GM18870 (cell line): ENCODE data around the gene SRSF5.
"Not testable (repeated sequence)": the region's sequence is repeated elsewhere in the genome, so short reads cannot be mapped to it uniquely, and the experiment has no call there.

Source experiments
- ATAC-seq: cut with Tn5 transposase; IDR thresholded peaks from one replicate; pipeline ENCODE4 v1.9.1; 2021; ENCODE audit warnings: moderate library complexity; ENCODE audit not compliant: unreplicated experiment

SRSF5 gene

DNA sequence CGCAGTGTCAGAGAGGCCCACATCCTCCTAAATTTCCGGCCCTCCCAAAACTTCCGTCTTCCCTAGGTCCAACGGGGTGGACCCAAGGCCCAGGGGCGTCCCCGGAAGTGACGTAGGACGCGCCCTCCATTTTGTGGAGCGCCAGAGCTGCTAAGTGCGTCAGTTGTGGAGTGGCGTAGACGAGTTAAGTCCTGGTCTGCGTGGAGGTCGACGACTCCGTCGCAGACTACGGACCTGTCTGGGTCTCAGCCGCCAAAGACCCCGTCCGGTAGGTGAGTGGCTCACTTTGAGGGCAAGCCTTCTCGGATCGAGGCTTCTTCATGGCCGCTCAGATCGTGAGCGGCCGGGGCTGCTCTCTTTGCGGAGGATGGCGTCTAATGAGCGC, at the start of gene SRSF5:
Gene SRSF5, plus strand, starts transcription at position 159 of the 385 bp plus-strand sequence. CDS start 1,015 bp downstream, outside the sequence.
- peak; percentile 74 for ATAC-seq

DNA sequence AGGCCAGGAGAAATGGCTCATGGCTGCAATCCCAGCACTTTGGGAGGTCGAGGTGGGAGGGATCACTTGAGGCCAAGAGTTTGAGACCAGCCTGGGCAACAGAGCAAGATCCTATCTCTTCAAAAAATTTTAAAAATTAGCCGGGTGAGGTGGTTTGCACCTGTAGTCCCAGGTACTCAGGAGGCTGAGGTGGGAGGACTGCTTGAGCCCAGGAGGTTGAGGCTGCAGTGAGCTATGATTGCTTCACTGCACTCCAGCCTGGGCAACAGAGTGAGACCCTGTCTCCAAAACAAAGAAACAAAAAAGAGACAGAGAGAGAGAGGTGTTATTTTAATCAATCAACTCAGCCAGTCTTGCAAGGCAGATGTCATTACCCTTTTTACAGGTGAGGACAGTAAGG, 48.3 kb upstream of the SRSF5 start:
- not testable (repeated sequence) for ATAC-seq

DNA sequence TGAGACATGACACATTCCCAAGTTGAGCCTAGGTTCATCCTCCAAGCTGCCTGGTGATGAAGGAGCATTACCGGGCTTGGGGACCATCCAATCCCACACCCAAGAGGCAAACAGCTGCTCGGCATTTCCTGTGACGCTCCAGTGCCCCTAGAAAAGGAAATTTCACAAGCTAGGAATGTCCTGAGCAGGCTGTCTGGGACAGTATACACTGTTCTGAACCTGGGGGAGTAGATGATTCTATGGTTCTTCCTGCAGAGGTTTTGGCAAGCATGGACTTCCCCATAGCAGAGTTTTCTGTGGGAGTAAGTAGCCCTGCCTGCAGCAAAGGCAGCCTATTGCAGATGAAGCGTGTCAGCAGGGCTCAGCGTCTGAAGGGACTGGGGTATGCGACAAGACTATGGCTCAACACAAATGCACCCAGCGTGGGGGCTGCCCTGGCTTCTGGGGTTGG, 47.4 kb upstream of the SRSF5 start:
- ATAC-seq = no peak

DNA sequence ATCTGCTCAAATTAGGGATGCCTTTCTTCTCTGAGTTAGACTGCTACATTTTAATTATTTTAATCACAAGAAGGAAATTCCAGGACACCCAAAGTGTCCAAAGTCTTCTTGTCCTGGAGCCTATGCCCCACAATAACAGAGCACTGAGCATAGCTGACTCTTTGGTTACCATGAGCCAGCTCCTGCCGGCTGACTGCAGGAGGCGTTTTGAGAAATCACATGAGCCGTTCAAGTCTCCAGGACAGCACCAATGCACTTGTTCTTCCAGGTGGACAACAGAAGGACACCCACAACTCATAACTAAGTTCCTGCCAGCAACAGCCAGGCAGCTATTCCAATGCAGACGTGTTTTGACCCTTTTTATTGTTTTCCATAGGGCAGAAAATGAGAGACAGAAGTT, 46.0 kb upstream of the SRSF5 start:
- ATAC-seq = no peak

DNA sequence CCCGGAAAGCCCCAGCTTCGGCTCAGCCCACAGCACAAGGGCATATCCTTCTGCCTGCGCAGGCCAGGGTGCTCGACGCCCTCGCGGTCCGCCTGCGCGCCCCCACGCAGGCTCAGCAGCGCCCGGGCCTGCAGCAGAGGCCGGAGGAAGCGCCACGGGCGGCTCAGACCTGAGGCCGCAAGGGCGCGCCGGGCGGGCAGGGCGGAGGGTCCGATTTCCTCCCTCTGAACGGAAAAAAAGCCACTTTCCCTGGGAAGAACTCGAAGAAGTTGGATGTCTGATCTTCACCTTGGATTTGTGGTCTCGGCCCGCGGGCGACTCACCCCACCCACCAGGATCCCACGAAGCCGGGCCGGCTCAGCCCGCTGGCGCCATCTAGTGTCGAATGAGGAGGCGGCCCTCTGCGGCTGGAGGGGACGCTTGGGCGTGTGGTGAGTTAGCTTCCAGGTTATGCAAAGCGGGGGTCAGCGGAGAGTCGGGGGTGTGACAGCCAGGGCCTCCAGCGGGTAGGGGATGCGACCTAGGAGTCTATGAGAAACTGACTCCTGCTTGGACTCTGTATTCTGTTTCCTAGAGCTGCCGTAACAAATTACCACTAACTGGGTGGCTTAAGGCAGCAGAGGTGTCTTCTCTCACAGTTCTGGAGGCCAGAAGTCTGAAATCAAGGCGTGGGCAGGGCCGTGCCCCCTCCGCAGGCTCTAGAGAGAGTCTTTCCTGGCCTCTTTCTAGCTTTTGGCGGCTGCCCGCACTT, 40.0 kb upstream of the SRSF5 start:
- peak; percentile 64 for ATAC-seq

DNA sequence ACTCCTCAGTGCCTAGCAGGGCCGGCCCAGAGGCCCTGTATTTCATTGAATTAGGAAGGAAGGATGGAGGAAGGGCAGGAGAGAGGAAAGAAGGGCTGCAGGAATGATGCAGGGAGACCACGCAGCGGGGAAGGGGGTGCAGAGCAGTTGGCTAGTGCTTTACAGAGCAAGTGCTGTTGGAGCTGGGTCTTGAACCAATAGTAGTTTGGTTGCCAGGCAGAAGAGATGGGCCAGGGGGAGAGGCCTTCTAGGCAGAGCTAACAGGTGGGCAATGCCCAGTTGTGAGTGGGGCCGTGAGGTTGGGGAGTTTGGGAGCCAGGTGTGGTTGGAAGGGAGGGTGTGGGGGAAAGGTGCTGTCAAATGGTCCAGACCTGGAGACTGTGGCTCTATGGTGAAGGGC, 39.1 kb upstream of the SRSF5 start:
- ATAC-seq = no peak

DNA sequence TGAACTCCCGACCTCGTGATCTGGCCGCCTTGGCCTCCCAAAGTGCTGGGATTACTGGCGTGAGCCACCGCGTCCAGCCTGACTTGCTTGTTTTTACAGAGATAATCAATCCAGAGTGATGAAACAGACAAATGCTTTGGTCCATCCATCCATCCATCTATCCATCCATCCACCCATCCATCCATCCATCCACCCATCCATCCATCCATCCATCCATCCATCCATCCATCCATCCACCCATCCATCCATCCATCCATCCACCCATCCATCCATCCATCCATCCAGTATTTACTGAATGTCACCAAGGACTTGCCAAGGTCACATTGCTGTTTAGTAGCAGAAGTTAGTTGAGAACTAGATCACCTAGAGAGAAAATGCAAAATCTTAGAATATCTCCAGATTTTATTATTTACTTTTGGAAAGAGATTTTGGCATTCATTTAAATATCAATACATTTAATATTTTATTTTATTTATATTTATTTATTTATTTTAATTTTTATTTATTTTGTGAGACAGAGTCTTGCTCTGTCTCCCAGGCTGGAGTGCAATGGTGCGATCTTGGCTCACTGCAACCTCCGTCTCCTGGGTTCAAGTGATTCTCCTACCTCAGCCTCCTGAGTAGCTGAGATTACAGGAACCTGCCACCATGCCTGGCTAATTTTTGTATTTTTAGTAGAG, 34.9 kb upstream of the SRSF5 start:
- not testable (repeated sequence) for ATAC-seq

DNA sequence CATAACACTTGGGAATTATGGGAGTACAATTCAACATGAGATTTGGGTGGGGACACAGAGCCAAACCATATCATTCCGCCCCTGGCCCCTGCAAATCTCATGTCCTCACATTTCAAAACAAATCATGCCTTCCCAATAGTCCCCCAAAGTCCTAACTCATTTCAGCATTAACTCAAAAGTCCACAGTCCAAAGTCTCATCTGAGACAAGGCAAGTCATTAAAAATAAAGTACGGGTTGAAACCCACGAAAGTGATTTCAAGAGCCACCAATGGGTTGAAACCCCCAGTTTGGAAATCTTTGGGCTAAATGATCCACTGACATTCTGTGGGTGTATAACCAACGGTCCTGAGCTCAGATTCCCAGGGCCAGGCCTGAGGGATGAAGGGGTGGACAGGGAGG, 30.5 kb upstream of the SRSF5 start:
- not testable (repeated sequence) for ATAC-seq

DNA sequence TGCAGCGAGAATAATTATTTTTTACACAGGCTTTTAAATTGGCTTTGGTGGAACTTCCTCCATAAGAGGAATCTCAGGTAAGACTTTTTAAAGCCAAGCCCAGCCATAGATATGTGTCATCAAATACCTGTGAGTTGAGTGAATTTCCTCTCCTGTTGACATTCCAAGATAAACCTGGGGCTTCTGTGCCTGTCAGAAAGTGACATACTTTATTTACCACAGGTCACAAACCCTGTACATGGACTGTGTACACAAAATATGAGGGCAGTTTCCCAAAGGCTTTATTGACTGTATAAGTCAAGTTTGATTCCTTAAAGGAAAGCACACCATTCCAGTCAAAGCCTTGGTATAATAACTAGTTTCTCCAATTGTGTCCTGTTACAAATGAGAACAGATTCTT, 25.9 kb upstream of the SRSF5 start:
- ATAC-seq = no peak

DNA sequence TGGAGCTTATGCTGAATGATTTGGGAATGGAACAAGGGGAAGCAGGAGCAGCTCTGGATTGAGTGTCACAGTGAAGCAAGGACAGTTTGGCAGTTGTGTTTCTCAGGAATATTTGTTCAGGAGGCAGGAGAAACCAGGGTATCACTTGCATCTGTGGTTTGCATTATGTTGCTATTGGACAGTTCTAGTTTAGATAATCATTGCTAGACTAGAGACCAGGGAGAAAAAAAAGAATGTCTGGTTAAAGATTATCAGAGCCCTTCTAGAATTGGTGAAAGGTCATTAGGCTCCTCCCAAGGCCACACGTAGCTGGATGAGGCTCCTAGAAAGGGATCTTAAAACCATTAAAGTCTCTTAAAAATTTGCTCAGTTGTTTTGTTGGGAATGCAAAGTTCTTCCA, 17.0 kb upstream of the SRSF5 start:
- ATAC-seq = no peak

DNA sequence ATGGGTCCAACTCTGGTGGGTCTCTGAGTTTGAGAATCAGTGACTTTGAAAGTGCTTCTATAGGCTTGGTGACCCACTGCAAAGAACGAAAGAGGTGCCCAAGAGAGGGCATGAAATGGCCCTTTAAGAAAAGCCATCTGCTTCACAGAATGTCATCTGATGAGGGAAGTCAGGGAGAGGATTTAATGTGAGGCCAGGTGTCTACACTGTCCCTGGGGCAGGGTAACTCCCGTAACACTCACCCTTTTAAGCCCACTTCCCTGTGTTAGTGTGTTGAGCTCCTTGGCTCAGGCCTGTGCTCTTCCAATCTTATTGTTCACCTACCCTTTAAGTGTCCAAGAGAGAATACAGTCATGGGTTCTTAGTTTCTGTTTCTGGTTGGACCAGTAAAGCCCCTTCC, 16.4 kb upstream of the SRSF5 start:
- ATAC-seq = no peak

DNA sequence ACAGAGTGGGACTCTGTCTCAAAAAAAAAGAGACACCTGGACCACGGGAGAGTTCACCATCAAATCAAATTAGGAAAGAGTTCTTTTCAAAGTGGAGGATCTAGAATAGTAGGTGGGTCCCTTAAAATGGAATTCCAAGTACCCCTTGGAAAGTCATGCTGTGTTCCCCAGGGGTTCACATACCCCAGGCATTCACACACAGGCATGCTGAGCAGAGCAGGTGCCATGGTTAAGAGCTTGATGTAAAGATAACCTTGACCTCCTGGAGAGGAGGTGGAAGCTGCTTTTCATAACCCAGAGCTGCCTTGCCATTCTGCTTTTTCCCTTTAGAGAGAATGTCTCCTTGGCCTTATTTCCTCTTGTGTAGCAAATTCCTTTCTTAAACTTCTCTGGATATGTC, 14.2 kb upstream of the SRSF5 start:
- ATAC-seq = no peak

DNA sequence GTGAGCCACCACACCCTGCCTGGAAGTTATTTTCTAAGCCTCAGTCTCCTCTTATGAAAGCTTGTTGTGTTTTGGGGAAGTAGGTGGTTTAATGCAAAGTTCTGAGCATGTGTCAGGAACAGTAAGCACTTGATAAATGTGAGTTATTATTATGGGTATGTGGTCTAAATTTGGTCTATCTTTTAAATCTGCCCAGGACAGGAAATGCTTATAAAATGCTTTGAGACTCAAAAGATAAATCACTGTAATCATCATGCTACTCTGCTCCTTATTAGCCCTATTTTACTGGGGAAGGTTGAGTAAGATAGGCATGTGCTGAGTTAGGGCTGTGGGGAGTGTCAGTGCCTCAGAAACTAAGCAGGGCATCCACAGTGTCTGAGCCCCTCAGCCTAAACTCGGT, 13.1 kb upstream of the SRSF5 start:
- no peak for ATAC-seq

DNA sequence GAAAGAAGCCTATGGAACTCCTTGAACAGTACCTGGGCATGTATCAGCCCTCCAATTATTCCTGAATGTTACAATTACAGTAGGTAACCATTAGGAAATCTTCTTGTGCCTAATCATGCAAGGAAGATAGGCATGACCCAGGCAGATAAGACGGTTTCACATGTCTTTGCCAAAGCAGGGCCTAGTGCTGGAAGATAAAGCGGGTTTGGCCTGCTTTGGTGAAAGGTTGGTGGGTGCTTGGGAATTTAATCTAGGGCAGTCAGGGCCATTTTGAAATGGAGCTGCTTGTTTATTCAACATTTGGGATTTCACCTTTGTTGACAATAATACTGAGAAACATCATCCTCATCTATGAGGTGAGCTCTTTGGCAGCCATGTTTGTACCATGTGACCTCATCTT, 12.5 kb upstream of the SRSF5 start:
- no peak for ATAC-seq

DNA sequence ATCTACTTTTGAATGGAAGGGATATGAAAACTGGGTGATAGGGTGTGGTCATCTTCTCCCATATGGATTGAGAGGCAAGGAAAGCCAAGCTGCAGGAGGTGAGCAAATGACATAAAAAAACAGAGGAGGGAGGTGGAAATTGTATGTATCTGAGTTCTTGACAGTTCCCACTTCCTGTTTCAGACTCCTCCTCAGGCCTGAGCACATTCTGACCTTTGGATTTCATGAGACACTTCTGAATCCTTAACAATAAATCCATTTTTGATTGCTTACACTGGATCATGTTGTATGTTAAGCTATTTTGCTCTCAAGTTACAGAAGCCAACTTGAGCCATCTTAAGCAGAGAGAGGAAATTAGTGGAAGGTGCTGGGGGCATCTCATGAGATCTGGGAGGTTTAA, 11.6 kb upstream of the SRSF5 start:
- no peak for ATAC-seq

DNA sequence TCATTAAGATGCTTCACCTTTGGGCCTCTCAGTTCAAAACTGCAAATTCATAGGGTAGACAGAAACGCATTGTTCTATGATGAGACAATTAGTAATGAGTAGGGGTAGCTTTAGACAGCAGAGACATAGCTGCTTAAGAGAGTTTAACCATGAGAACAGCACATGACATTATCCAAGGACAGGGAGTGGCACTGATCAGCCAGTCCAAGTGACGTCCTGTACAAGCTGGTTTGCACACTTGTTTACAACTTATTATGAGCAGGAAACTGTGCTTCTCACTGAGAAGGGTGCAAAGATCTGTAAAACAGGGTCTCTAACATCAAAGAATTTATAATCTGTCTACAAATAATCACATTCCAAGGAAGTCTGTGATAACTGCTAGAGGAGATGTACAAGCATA, 11.2 kb upstream of the SRSF5 start:
- no peak for ATAC-seq

DNA sequence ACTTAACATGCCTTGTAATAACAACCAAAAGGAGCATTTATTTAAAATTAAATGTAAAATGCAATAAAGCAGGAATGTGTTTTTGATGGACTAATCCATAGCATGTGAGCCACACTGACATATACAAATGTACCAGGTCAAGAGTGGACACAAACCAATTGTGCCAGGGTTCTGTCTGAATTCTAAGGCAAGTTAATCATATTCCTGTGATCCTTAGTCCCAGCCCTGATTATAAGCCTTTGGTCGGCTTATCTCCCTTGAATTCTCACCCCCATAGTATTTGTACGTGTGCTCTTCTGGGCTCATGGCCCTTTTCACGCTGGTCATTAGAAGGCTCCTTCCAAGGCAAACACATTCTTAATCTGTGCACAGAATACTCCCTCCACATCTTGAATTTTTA, 10.6 kb upstream of the SRSF5 start:
- ATAC-seq = no peak

DNA sequence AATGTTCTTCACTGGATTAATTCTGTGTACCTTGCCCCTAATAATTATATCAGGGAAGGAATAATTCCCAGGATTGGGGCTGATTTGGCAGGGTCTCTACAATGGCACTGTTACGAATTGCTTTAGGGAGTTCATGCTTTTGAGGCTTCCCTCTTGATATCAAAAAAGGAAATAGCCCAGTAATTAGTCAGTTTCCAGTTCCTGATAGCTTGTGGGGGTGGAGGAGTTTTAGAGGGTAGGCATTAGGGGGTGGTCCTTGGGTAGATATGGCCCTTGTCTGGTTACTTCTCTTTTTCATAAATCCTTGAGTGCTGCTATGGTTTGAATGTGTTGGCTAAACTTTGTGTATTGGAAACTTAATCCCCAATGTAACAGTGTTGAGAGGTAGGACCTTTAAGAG, 6.1 kb upstream of the SRSF5 start:
- no peak for ATAC-seq

DNA sequence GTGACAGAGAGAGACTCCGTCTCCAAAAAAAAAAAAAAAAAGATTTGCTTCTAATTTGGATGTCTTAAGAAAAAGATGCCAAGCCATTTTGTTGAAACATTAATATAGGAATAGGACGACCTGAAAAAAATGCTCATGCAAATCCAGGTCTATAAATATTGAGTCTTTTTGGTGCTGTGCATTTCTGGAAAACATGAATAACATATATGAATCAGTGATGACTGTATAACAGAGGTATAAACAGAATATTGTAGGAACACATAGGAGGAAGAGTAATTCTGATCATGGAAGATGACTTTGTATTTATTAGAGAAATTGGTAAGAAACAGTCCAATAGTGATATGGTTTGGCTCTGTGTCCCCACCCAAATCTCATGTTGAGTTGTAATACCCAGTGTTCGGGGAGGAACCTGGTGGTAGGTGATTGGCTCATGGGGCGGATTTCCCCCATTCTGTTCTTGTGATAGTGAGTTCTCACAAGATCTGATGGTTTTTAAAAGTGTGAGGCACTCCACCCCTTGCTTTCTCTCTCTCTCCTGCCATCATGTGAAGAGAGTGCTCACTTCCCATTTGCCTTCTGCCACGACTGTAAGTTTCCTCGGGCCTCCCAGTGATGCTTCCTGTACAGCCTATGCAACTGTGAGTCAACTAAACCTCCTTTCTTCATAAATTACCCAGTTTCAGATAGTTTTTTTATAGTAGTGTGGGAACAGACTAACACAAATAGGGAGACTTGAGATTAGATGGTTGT, 3.0 kb upstream of the SRSF5 start:
- no peak for ATAC-seq

DNA sequence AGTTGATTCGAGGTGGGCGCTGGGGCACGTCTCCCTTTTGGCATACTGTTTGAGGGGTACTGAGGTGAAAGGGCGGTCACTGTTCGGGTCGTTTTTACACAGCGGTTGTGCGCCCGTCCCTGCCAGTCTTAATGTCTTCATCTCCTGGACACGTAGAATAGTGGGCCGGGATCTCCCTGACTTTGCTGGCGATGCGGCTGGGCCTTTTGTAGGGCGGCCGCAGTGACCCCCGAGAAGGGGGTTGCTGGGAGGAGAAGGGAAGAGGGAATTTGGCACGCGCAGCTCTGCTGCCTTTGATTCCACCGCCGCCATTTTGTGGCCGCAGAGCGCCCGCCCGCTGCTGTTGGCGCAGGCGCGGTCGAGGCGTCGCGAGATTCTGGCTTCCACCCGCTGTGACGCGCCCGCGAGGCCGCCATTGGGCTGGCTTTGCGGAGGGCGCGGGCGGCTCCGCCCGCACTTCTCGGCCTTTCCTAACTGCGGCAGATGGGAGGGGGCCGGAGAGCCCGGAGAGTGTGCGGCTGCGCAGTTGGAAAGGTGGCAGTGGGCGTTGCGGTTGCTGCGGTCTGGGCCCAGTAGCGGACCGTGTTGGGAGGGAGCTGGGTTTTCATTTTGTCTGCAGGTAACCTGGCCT, 542 bp downstream of the SRSF5 start:
- peak; percentile 49 for ATAC-seq

DNA sequence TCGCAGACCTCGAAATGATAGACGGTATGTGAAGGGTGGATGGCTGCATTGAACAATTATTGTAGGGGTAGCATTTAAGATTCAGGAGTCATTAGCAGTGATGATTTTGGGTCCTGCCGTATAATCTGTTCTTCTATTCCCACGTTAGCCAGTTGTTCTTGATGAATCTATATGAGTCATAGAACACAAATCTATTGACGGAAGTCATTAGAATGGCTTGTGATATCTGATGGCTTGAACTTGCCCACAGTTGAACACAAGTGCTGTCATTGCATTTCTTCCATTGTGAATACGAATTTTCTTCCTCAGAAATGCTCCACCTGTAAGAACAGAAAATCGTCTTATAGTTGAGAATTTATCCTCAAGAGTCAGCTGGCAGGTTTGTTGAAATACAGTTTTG, 1.9 kb downstream of the SRSF5 start:
- ATAC-seq = no peak
